ENCODE data around the gene PTTG1IP. TPM values are rescaled to one million over a fixed set of nuclear protein-coding genes. Genes with fewer than 3 reads are reported as not detected.

The PTTG1IP gene
- total and polyA plus RNA-seq, 2 of the 13 experiments (the other 11 are each of a cell fraction or from before 2014, with no cell fraction given) = 161 to 700 TPM

DNA sequence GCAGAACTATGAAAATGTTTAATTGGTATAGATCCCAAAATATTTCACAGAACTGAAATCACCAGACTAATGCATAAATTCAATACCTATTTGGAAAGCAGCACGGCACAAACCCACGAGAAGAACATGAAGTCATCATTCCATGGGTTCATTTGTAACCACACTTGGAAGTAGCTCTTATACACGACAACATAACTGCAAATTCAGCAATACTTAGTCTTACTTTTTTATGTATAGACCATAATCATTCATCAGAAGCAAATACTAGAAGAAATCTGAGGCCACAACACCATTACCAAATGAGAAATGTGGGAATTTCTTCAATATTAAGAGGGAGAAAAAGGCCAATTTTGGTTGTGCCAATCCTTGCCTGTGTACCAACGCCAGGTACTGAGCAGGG is 67.6 kb downstream of the PTTG1IP start:
- Histone ChIP-seq H3K27me3 (ENCODE audit: control insufficient read depth in 1 of 2, insufficient read depth in 2 of 2, low read length in 2 of 2) (no peaks in the 10 kb centered on the region; a peak in 1 of 5 replicates), H3K79me2 (ENCODE audit: insufficient read depth, low read length) (peaks cover 18% of the 10 kb centered on the region), H2AFZ (ENCODE audit: low read length) (no peak overlapping the region), H4K20me1 (ENCODE audit: insufficient read depth, low read length) (0 out of 2 replicates have a peak, but pooled peaks cover 2% of the 10 kb centered on the region), H3K4me2 (ENCODE audit: low read depth, low read length) (no peak overlapping the region), H3K9ac (ENCODE audit: insufficient read depth, low read depth, low read length) (no peak overlapping the region), H3K4me3 (replicated peaks in 1 of 3; ENCODE audit: insufficient read depth in 1 of 3, low read depth in 2 of 3, low read length in 3 of 3) (no peak overlapping the region), H3K27ac (ENCODE audit: extremely low read length, insufficient read depth, low read length) (no peak overlapping the region), H3K36me3 (replicated peaks in 1 of 2; ENCODE audit: control insufficient read depth in 1 of 2, insufficient read depth in 2 of 2, low read length in 2 of 2) (peaks cover 25 to 59% of the 10 kb centered on the region in 2 experiments; a peak in 4 of 5 replicates), H3K9me3 (ENCODE audit: low read length) (no peaks in the 10 kb centered on the region), H3K4me1 (ENCODE audit: insufficient read depth, low read length) (peaks cover 34% of the 10 kb centered on the region)
- no TSS peak for BruUV-seq (replicated peaks)
- POLR2A ChIA-PET = interaction anchor here (1.3 to 2.2 kb wide), 3 partner anchors 10 to 67 kb away, joined by 4 to 7 read pairs (median 4); partner anchors contain the start of genes PTTG1IP and SUMO3
- intact Hi-C loops (cut with micrococcal nuclease; ENCODE audit: unreplicated experiment) (no loop called here), in situ Hi-C loops (cut with HindIII; ENCODE audit: extremely low pct_ligation_motif_present, low pct_unique_long_range_greater_than_20kb) (no loop called here)
- ATAC-seq (no peak), DNase-seq (ENCODE audit: low spot score) (no peak), FAIRE-seq (no peak)
- CTCF ChIA-PET (ENCODE audit: low intra/inter-chr PET ratio, low total read pairs) = no interaction called here
- TF ChIP-seq NCOA2 (CRISPR knock-in tag; IDR thresholded peaks at IDR 0.05) = no peak
- TF ChIP-seq ATF1 (CRISPR knock-in tag; IDR thresholded peaks at IDR 0.05) = no peak
- TF ChIP-seq, protein P1, sequence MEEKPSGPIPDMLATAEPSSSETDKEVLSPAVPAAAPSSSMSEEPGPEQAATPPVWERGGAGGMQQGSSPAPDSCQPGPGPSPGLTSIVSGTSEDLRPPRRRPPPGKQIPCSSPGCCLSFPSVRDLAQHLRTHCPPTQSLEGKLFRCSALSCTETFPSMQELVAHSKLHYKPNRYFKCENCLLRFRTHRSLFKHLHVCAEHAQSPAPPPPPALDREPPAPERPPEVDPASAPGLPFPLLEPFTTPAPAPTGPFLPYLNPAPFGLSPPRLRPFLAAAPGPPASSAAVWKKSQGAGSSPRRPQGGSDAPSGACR (CRISPR knock-in tag; IDR thresholded peaks at IDR 0.05) = no peak
- TF ChIP-seq ZSCAN12 (CRISPR knock-in tag; IDR thresholded peaks at IDR 0.05) = no peak
- TF ChIP-seq MAFK (conservative IDR thresholded peaks at IDR 0.05 in 1 of 2, IDR thresholded peaks at IDR 0.05 in 1 of 2; ENCODE audit: low read length in 2 of 2) = peak; percentile 26 to 74; a peak in 2 of 4 replicates
- TF ChIP-seq SOX13 (IDR thresholded peaks at IDR 0.05) = no peak
- TF ChIP-seq SOX13 (CRISPR knock-in tag; conservative IDR thresholded peaks at IDR 0.05 in 1 of 2, IDR thresholded peaks at IDR 0.05 in 1 of 2) = no peak
- TF ChIP-seq, protein P2, sequence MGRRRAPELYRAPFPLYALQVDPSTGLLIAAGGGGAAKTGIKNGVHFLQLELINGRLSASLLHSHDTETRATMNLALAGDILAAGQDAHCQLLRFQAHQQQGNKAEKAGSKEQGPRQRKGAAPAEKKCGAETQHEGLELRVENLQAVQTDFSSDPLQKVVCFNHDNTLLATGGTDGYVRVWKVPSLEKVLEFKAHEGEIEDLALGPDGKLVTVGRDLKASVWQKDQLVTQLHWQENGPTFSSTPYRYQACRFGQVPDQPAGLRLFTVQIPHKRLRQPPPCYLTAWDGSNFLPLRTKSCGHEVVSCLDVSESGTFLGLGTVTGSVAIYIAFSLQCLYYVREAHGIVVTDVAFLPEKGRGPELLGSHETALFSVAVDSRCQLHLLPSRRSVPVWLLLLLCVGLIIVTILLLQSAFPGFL (CRISPR knock-in tag; IDR thresholded peaks at IDR 0.05) = no peak
- TF ChIP-seq KDM6A (CRISPR knock-in tag; IDR thresholded peaks at IDR 0.05; ENCODE audit: low read depth) = no peak
- no peak for TF ChIP-seq ZNF549 (CRISPR knock-in tag; IDR thresholded peaks at IDR 0.05)
- TF ChIP-seq, protein P3, sequence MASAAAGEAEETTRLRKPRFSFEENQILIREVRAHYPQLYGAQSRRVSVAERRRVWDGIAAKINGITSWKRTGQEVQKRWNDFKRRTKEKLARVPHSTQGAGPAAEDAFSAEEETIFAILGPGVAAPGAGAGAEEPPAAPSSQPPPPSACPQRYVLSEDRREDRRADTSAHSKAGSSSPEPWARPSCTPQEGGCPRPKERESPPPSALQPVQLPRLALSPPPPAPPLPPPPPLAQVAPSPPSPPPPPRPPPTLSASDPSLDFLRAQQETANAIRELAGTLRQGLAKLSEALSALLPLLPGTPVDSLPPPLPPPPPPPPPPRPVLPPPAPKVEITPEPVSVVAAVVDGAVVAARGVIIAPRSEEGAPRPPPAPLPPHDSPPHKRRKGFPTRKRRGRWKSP (CRISPR knock-in tag; IDR thresholded peaks at IDR 0.05) = no peak
- TF ChIP-seq MAFF (IDR thresholded peaks at IDR 0.05; ENCODE audit: low read depth, low read length) = peak; percentile 50; the same call in 1 of the 2 replicates
- TF ChIP-seq TCF7 (IDR thresholded peaks at IDR 0.05; ENCODE audit: low read depth) = no peak
- no peak for TF ChIP-seq ZNF251 (CRISPR knock-in tag; IDR thresholded peaks at IDR 0.05)
- TF ChIP-seq, protein P4, sequence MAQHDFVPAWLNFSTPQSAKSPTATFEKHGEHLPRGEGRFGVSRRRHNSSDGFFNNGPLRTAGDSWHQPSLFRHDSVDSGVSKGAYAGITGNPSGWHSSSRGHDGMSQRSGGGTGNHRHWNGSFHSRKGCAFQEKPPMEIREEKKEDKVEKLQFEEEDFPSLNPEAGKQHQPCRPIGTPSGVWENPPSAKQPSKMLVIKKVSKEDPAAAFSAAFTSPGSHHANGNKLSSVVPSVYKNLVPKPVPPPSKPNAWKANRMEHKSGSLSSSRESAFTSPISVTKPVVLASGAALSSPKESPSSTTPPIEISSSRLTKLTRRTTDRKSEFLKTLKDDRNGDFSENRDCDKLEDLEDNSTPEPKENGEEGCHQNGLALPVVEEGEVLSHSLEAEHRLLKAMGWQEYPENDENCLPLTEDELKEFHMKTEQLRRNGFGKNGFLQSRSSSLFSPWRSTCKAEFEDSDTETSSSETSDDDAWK (CRISPR knock-in tag; IDR thresholded peaks at IDR 0.05) = no peak
- 95% methylated on average over 4 of the region's 4 CpGs for WGBS (ENCODE audit: low lambda C conversion rate)

All from HepG2 (cell line).